Hepatocyte (in vitro differentiated cells): ENCODE results near the gene RABGAP1L. TPM values are rescaled to one million over a fixed set of nuclear protein-coding genes. Genes with fewer than 3 reads are reported as not detected.

Experiments used
- DNase-seq: peaks from one replicate; pipeline ENCODE4 v3.0.0-alpha.2; 2016; ENCODE audit warnings: low spot score
- H2AFZ ChIP-seq: fragments of 200-600 bp; sonication (generic); 2 replicates; pipeline ENCODE4 v1.6.0; 2016; ENCODE audit warnings: antibody characterized with exemption, mild to moderate bottlenecking
- H3K27ac ChIP-seq: fragments of 200-600 bp; sonication (generic); 2 replicates; pipeline ENCODE4 v1.5.1; 2016; ENCODE audit warnings: mild to moderate bottlenecking
- H3K27me3 ChIP-seq: fragments of 200-600 bp; sonication (generic); 2 replicates; pipeline ENCODE4 v1.6.1; 2016
- H3K36me3 ChIP-seq: fragments of 200-600 bp; sonication (generic); replicated peaks from 2 replicates; pipeline ENCODE4 v1.5.1; 2016; ENCODE audit warnings: low read depth; ENCODE audit not compliant: insufficient read depth
- H3K4me1 ChIP-seq: fragments of 200-600 bp; sonication (generic); 2 replicates; pipeline ENCODE4 v1.5.1; 2016; ENCODE audit warnings: mild to moderate bottlenecking, moderate library complexity; ENCODE audit not compliant: insufficient read depth
- H3K4me2 ChIP-seq: fragments of 200-600 bp; sonication (generic); 2 replicates; pipeline ENCODE4 v1.6.0; 2016
- H3K4me3 ChIP-seq: fragments of 200-600 bp; sonication (generic); 2 replicates; pipeline ENCODE4 v1.5.1; 2016; ENCODE audit warnings: mild to moderate bottlenecking
- H3K79me2 ChIP-seq: fragments of 200-600 bp; sonication (generic); 2 replicates; pipeline ENCODE4 v1.6.0; 2017; ENCODE audit warnings: mild to moderate bottlenecking
- H3K9me2 ChIP-seq: fragments of 200-600 bp; sonication (generic); replicated peaks from 2 replicates; pipeline ENCODE4 v1.6.0; 2017; ENCODE audit warnings: mild to moderate bottlenecking; ENCODE audit not compliant: insufficient read depth
- H3K9me3 ChIP-seq: fragments of 200-600 bp; sonication (generic); 2 replicates; pipeline ENCODE4 v1.5.1; 2016; ENCODE audit warnings: low read depth, mild to moderate bottlenecking
- H4K20me1 ChIP-seq: fragments of 200-600 bp; sonication (generic); 2 replicates; pipeline ENCODE4 v1.6.0; 2016; ENCODE audit warnings: mild to moderate bottlenecking; ENCODE audit not compliant: insufficient read depth, poor library complexity, severe bottlenecking
- CTCF ChIP-seq: fragments of 200-600 bp; sonication (generic); IDR thresholded peaks from 2 replicates; pipeline ENCODE4 v1.5.1; 2016; ENCODE audit warnings: antibody characterized with exemption, mild to moderate bottlenecking; ENCODE audit not compliant: poor library complexity
- EZH2 ChIP-seq: fragments of 200-600 bp; sonication (generic); IDR thresholded peaks from 2 replicates; pipeline ENCODE4 v1.6.1; 2016; ENCODE audit warnings: antibody characterized with exemption, mild to moderate bottlenecking, borderline replicate concordance
- EZH2phosphoT487 ChIP-seq: fragments of 200-600 bp; sonication (generic); IDR thresholded peaks from one replicate; pipeline ENCODE4 v1.6.1; 2018; ENCODE audit warnings: antibody characterized with exemption, mild to moderate bottlenecking, low read depth, moderate library complexity; ENCODE audit not compliant: unreplicated experiment, severe bottlenecking
- WGBS: methylation state at CpG from one replicate; pipeline ENCODE4 v1.1.6; 2016; ENCODE audit warnings: low lambda C conversion rate; ENCODE audit errors: missing lambda C conversion rate; 5-methylcytosine and 5-hydroxymethylcytosine counted together
- polyA plus RNA-seq: library from polyadenylated mRNA; unstranded; fragments of >200 nt; fragmentation: Nextera tagmentation; extraction: Ambion mirVana; gene quantifications from 2 replicates; pipeline ENCODE4 v1.2.1, GENCODE V29; 2016
- total RNA-seq: library from RNA; depleted of rRNA; stranded (reverse); fragments of >200 nt; gene quantifications from 2 replicates; pipeline ENCODE4 v1.2.3, GENCODE V29; 2014

RABGAP1L gene
- total and polyA plus RNA-seq, 2 experiments from 2014 or later, result 15.0 to 41.8 TPM

GRCh38 chr1:174358786-174359453 is 199.6 kb downstream of the RABGAP1L start:
- no peak for DNase-seq

GRCh38 chr1:174359454-174359805 is 200.1 kb downstream of the RABGAP1L start:
- H3K79me2 ChIP-seq, result no peaks in the 10 kb centered on the region
- H3K4me1 ChIP-seq, result no peaks in the 10 kb centered on the region
- H3K4me3 ChIP-seq, result no peak overlapping the region
- no peak overlapping the region for H3K4me2 ChIP-seq
- H3K9me2 ChIP-seq, result no peaks in the 10 kb centered on the region
- no peak for DNase-seq
- no peak overlapping the region for H3K27ac ChIP-seq
- no peaks in the 10 kb centered on the region for H3K27me3 ChIP-seq
- no peaks in the 10 kb centered on the region for H4K20me1 ChIP-seq
- H2AFZ ChIP-seq, result no peak overlapping the region
- H3K9me3 ChIP-seq, result no peaks in the 10 kb centered on the region
- 97% methylated on average over 2 of the region's 2 CpGs for WGBS
- TF ChIP-seq CTCF (no peak), EZH2phosphoT487 (no peak), EZH2 (no peak)
- H3K36me3 ChIP-seq, result no peaks in the 10 kb centered on the region

More at GRCh38 chr1:174358786-174359453, 199.6 kb downstream of the RABGAP1L start:
- TF ChIP-seq EZH2phosphoT487, result no peak
- no peak for TF ChIP-seq EZH2
- TF ChIP-seq CTCF, result no peak
- Histone ChIP-seq H4K20me1 (no peaks in the 10 kb centered on the region), H3K9me3 (no peaks in the 10 kb centered on the region), H3K4me2 (no peak overlapping the region), H3K27me3 (no peaks in the 10 kb centered on the region), H3K9me2 (no peaks in the 10 kb centered on the region), H3K36me3 (no peaks in the 10 kb centered on the region), H3K4me3 (no peak overlapping the region), H3K79me2 (no peaks in the 10 kb centered on the region), H2AFZ (no peak overlapping the region), H3K4me1 (no peaks in the 10 kb centered on the region), H3K27ac (no peak overlapping the region)
- WGBS, result 85% methylated on average over 6 of the region's 6 CpGs

GRCh38 chr1:174364996-174365736 is 205.8 kb downstream of the RABGAP1L start:
- H3K27ac ChIP-seq, result no peak overlapping the region
- WGBS, result 94% methylated on average over 8 of the region's 8 CpGs
- no peaks in the 10 kb centered on the region for H3K36me3 ChIP-seq
- H3K4me1 ChIP-seq, result no peaks in the 10 kb centered on the region
- H3K9me2 ChIP-seq, result no peaks in the 10 kb centered on the region
- no peaks in the 10 kb centered on the region for H4K20me1 ChIP-seq
- H3K79me2 ChIP-seq, result no peaks in the 10 kb centered on the region
- no peak for TF ChIP-seq CTCF
- no peak for TF ChIP-seq EZH2
- H3K27me3 ChIP-seq, result no peaks in the 10 kb centered on the region
- H3K4me3 ChIP-seq, result no peak overlapping the region
- no peak overlapping the region for H2AFZ ChIP-seq
- no peaks in the 10 kb centered on the region for H3K9me3 ChIP-seq
- no peak overlapping the region for H3K4me2 ChIP-seq
- DNase-seq, result no peak
